RPMI8226 (cell line): ENCODE measurements around the gene OTUB2.
"Not testable (repeated sequence)": the region's sequence is repeated elsewhere in the genome, so short reads cannot be mapped to it uniquely, and the experiment has no call there.

ENCODE experiments used
- DNase-seq: peaks from one replicate; pipeline ENCODE4 v3.0.0-alpha.2; 2015

Gene OTUB2

DNA sequence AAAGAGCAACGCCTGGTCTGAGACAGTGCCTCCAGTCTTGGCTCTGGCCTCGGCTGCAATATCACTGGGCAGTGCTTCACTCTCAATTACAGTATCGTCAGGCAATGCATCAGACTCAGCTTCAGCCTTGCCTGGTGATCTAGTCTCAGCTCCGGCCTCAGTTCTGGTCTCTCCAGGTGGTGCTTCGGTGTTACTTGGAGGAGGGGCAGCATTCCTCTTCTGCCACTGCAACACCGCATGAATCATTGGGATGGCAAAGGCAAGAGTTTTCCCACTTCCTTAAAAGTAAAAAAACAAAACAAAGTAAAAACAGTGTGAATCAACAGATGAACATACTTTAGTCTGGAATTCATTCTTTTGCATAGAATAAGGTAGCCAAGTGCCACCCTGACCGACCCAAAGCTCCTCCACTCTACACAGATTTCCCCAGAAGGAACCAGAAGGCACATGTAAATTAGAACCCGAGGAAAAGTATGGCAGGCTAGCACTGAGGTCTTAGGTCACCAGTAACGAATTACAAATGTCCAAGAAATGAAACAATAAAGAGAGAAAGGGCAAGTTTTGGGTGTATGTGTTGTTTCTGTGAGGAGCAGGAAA is 36.3 kb downstream of the OTUB2 start:
- no peak for DNase-seq

DNA sequence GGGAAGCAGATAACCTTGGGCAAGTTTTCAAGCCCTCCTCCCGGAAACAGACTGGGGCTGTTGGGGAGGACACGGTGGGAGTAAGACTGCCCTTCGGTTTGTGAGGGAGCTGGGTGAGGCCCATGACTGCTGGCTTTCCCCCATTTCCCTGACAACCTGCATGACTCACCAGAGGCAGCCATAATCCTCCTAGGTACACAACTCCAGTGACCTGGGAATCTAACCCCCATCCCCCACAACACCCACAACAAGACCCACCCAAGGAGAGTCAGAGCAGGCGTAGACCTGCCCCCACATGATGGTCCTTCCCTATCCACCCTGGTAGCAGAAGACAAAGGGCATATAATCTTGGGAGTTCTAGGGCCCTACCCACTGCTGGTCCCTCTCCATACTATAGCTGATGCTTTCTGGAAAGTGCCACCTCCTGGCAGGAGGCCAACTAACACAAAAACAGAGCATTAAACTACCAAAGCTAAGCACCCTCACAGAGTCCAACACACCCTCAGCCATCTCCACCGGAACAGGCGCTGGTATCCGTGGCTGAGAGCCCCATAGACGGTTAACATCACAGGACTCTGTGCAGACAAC is 40.0 kb downstream of the OTUB2 start:
- DNase-seq = no peak

DNA sequence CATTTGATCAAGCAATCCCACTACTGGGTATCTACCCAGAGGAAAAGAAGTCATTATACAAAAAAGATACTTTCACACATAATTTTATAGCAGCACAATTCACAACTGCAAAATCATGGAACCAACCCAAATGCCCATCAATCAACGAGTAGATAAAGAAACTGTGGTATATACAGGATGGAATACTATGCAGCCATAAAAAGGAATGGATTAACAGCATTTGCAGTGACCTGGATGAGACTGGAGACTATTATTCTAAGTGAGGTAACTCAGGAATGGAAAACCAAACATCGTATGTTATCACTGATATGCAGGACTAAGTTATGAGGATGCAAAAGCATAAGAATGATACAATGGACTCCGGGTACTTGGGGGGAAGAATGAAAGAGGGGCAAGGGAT is 45.9 kb downstream of the OTUB2 start:
- DNase-seq = not testable (repeated sequence)

DNA sequence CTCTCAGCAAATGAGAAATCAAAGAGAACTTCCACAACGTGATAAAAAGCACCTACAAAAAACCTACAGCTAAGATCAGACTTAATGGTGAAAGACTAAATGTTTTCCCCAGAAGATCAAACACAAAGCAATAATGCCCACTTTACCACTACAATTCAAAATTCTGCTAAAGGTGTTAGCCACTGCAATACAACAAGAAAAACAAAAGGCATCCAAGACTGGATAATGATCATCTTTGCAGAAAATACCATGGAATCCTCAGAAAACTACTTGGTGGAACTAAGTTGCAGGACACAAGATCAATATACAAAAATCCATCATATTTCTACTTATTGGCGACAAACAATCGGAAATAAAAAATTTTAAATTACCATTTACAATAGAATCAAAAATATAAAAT is 48.4 kb downstream of the OTUB2 start:
- no peak for DNase-seq

DNA sequence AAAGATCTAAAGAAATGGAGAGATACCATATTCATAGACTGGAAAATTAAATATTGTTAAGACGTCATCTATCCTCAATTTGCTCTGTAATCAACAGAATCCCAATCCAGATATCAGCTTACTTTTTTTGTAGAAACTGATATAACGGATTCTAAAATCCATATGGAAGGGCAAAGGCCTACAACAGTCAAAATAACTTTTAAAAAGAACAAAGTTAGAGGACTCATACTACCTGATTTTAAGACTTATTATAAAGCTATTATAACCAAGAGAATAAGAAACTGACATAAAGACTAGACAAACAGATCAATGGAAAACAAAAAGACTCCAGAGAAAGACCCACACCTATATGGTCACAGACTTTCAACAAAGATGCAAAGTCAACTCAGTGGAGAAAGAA is 48.9 kb downstream of the OTUB2 start:
- no peak for DNase-seq

DNA sequence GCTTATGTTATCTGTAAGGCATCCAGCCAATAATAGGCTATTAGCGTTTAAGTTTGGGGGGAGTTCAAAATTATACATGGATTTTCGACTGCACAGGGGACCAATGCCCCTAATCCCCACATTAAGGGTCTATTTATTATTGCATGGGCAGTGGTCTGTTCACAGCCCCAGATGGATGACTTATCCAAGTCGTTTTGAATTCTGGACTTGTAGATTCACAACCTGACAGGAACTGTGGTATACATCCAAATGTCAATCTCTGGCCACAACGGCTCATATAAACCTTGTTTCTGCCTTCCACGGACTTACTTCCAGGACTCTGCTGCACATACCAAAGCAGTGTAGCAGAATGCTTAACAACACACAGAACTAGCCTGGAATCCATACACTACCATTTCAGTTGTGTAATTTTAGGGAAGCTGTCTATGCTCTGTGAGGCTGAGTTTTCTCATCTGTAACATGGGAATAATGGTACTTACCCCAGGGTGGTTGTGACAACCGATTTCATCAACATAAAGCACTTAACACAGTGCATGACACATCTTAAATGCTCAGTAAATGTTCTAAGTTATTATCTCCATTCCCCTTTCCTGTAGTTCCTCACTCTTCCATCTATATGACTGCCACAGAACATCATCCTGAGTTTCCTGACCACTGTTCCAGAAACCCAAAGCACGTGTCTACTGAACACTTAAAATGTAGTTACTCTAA is 51.1 kb downstream of the OTUB2 start:
- no peak for DNase-seq

DNA sequence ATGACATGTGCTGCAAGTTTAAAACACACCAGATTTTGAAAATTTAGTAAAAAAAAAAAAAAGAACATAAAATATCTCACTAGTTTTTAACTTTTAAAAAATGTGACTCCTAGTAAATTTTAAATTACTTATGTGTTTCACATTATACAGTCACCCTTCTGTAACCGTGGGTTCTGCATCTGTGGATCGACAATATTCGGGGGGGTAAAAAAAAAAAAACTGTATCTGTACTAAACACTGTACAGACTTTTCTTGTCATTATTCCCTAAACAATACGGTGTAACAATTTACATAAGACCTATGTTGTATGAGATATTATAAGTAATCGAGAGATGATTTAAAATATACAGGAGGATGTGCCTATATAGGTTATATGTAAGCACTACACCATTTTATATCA is 51.7 kb downstream of the OTUB2 start:
- DNase-seq = no peak

DNA sequence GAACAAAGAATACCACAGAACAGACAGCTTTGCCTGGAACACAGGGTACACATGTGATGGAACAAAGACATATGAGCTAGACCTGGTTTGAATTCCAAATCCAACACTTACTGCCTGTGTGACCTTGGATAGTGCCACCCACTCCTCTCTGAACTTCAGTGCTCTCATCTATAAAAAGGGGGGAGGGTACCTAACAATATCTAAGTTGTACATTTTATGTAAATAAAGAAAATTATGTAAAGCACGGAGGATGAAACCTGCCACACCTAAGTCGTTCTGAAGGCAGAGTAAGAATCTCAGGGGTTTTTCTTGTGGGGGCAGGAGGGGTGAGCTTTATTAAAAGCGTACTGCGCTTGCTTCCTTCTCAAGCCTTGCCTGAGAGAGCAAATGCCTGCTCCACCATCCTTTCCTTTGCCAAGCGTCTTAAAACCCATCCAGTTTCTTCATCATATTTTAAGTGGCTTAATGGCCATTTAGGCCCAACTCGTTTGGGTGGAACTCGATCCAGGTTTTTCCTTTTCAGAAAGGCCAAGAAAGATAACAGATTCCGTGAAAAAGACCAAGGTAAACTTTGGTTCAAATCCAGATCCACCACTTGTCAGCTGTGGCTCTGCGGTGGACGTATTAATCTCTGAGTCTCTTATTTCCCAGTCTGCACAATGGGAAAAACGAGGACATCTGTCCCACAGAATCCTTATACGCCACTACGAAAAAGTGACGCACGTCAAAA is 53.9 kb downstream of the OTUB2 start:
- DNase-seq = no peak

DNA sequence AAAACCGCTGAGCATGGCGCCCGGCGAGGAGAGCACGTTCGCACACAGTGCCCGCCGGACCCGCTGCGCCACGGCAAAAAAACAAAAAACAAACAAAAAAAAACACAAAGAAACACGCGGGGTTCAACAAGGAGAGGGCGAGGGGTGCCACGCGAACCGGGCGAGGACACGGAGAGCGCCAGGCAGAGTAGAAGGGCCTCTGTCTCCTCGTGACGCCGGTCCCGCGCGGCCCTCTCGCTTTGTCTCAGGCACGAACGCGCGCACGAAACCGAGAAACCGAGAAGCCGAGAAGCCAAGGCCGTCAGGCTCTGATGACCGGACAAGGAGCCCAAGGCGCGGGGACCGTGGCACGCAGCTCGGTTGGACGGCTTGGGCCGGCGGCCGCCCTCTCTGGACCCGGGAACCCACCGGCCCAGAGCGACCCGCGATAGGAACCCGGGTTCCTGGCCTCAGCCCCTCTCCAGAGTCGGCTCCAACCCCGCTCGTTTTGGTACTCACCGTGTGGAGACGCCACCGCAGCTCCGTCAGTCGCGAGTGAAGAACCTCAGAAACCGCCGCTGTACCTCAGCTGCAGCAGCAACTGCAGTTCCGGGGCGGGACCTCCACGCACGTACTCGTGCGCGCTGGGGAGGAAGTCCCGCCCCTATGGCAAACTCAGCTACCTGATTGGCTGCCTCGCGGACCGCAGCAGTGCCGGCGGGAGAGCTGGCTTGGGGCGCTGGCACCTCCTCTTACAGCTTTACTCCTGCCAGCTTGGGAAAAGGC is 54.7 kb downstream of the OTUB2 start, which contains the start of the genes DDX24 and IFI27L1:
Gene DDX24, minus strand, starts transcription at position 582 of the 765 bp plus-strand sequence. CDS start 1,460 bp downstream, outside the sequence.
Gene IFI27L1, plus strand, starts transcription at position 690 of the 765 bp plus-strand sequence. CDS start 15,628 bp downstream, outside the sequence.
- DNase-seq = peak; percentile 95

DNA sequence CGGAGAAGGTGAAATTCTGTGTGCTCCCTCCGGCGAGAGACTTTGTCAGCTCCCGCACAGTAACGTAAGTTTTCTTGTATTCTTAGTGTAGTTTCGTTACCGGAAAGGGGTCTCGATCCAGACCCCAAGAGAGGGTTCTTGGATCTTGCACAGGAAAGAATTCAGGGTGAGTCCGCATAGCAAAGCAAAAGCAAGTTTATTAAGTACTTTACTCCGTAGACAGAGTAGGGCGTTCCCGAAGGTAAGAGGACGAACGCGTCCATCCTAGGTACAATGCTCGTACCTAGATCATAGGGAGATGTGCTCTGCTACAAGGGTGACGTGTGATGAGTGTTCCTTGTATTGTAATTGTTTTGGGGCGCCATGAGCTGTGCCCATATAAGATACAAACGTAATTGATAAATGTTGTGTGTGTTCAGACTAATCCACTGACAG is 55.3 kb downstream of the OTUB2 start:
- no peak for DNase-seq

DNA sequence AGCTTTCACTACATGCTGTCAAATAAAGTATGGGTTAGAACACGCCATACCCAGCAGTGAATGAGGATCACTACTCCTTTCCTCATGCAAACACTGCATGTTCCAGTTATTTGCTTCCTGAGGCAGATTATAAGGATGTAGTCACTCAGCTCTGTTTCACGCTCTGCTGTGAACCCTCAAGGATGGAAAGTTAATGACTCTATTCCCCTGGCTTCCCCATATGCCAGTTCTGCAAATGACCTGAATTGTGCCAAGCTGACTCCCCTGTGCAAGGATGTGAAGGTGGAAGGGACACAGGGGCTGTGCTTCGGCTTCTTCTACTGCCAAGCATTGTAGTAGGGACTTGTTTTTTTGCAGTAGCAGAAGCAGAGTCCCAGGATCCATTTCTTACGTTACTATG is 61.8 kb downstream of the OTUB2 start:
- DNase-seq = no peak

DNA sequence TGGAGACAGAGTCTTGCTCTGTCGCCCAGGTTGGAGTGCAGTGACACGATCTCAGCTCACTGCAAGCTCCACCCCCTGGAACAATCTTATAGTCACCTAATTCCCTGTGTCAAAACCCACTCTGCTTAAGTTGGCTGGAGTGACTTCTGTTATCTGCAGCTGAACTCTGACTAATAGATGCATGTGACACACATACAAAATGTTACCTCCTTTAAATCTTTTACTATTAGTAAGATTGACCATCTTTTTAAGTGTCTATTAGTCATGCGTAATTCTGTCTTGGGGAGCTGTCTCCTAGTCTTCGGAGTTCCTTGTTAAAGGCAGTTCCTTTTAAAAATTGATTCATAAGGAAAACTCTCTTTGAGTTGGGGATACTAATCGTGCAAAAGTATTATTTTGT is 62.4 kb downstream of the OTUB2 start:
- no peak for DNase-seq

DNA sequence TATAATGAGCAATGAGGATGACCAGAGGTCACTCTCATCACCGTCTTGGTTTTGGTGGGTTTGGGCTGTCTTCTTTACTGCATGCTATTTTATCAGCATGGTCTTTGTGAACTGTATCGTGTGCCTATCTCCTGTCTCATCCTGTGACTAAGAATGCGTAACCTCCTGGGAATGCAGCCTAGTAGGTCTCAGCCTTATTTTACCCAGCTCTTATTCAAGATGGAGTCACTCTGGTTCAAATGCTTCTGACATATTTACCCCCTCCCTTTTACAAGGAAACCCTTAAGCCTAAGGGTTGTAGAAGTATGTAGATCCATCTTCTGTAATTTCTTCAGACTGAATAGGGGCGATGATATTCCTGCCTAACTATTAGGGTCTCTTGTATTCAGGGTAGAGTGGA is 63.3 kb downstream of the OTUB2 start:
- DNase-seq = no peak

DNA sequence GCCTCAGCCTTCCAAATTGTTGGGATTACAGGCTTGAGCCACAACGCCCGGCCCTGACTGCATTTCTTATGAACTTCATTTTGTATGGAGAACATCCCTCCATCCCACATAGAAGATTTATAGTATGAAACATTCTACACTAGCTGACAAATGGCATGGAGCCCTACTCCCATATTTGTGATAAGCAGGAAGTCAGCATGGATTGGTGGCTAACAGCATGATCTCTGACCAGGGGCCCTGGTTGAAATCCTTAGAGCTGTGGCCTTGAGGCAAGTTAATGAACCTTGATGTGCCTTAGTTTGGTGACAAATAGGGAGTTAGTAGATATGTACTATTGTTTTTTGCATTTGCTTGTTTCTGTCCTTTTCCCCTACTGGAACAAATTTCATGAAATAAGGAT is 67.3 kb downstream of the OTUB2 start:
- no peak for DNase-seq

DNA sequence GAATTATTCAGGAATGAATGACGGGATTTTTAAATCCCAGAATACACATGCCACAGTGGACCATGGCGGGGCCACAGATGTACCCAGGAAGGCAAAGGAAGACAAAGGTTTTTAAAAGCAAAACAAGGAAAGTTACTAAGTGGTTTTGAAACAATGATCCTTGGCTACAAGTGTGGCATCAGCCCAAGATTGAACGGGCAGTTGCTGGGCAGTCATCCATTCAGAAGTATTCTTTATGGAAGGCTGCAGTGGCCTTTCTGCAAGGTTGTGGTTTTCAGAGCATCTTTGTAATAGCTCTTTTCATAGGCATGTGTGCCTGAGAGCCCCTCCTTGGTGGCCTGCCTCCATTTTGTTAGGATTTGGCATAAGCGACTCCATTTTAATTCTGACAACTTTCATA is 71.0 kb downstream of the OTUB2 start:
- no peak for DNase-seq
